ENCODE data around the gene PER3.

Gene PER3

GRCh38 chr1:7783826-7784491, at the start of gene PER3:
Gene PER3 (plus strand): TSS chr1:7784291. CDS start chr1:7784878, 587 bp downstream.
- peak; percentile 38 to 63 for DNase-seq

DNA sequence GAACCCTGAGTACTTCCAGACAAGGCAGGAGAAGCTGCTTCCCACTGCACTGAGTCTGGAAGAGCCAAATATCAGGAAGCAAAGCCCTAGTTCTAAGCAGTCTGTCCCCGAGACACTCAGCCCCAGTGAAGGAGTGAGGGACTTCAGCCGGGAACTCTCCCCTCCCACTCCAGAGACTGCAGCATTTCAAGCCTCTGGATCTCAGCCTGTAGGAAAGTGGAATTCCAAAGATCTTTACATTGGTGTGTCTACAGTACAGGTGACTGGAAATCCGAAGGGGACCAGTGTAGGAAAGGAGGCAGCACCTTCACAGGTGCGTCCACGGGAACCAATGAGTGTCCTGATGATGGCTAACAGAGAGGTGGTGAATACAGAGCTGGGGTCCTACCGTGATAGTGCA, 46.0 kb upstream of the PER3 start:
- DNase-seq, result no peak

- no peak for DNase-seq
Observed at GRCh38 chr1:7743346-7743745, 40.7 kb upstream of the PER3 start.

- DNase-seq, result no peak
Observed at GRCh38 chr1:7744882-7745281, 39.2 kb upstream of the PER3 start.

GRCh38 chr1:7745783-7746182, 38.3 kb upstream of the PER3 start:
- no peak for DNase-seq

DNA sequence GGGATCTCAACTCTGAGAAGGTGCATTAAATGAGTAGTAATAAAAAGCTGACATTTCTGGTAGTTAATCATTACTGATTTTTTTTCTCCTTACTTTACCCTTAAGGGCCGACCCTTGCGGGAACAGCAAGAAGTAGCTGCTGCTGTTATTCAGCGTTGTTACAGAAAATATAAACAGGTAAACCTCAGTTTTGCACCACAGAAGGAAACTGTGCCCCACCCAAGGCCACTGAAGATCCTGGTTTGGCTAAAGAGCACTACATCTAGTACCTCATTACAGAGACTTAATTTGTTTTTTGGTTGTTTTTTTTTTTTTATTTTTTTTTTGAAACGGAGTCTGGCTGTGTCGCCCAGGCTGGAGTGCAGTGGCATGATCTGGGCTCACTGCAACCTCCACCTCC, 36.5 kb upstream of the PER3 start:
- DNase-seq, result no peak

GRCh38 chr1:7749126-7749525, 35.0 kb upstream of the PER3 start:
- no peak for DNase-seq

GRCh38 chr1:7751174-7751573, 32.9 kb upstream of the PER3 start:
- no peak for DNase-seq

- peak in 1 of 2 donors; percentile 20 for DNase-seq
Observed at GRCh38 chr1:7752512-7753417, 31.3 kb upstream of the PER3 start.

GRCh38 chr1:7753641-7754040, 30.4 kb upstream of the PER3 start:
- DNase-seq, result no peak

DNA sequence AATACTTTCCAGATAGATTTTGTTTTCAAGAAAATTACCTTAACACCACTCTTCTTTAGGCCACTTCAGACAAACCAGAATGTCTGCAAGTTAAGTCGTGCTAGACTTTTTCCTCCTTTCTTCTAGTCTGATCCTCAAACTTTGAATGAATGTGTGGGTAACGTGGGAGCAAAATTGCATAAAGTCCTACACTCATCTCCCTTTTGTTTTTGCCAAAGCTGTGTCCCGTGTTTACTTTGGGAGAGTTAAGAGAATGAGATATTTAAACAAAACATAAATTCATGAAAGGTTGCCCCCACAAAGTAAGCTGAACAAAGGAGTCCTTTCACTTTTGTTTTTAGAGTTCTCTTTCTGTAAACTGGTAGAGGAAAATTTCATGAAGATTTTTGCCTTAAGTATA, 29.9 kb upstream of the PER3 start:
- DNase-seq, result no peak

- peak in 1 of 2 donors; percentile 8 for DNase-seq
Observed at GRCh38 chr1:7755448-7755847, 28.6 kb upstream of the PER3 start.

DNA sequence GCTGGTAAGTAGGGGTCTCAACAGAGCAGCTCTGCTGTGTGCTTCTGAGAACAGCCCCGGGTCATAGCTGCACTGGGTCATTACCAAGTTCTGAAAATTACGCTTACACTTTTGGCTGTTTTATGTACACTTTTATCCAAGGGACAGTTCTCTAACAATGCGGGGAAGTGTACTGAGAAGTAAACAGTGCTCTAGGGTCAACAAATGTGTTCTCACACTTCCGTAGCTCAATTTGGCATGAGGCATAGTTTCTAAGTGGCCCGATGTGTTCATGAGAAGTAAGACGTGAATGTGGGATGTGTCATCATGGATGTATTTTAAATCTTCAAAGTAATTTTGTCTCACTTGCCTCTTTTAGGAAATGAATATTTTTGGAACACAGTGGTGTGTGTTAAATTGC, 23.8 kb upstream of the PER3 start:
- no peak for DNase-seq

- DNase-seq, result no peak
Observed at GRCh38 chr1:7761103-7761502, 23.0 kb upstream of the PER3 start.

- no peak for DNase-seq
Observed at GRCh38 chr1:7767176-7767575, 16.9 kb upstream of the PER3 start.

- no peak for DNase-seq
Observed at GRCh38 chr1:7768583-7768982, 15.5 kb upstream of the PER3 start.

- DNase-seq, result no peak
Observed at GRCh38 chr1:7769673-7770412, 14.2 kb upstream of the PER3 start.

GRCh38 chr1:7770669-7770996, 13.5 kb upstream of the PER3 start:
- no peak for DNase-seq

- DNase-seq, result peak; percentile 45 to 93
Observed at GRCh38 chr1:7770997-7771822, 12.9 kb upstream of the PER3 start, which contains the start of gene VAMP3. Gene VAMP3 (plus strand): TSS chr1:7771296. CDS start chr1:7771384, 88 bp downstream.

GRCh38 chr1:7771823-7772299, 12.2 kb upstream of the PER3 start:
- DNase-seq, result no peak

DNA sequence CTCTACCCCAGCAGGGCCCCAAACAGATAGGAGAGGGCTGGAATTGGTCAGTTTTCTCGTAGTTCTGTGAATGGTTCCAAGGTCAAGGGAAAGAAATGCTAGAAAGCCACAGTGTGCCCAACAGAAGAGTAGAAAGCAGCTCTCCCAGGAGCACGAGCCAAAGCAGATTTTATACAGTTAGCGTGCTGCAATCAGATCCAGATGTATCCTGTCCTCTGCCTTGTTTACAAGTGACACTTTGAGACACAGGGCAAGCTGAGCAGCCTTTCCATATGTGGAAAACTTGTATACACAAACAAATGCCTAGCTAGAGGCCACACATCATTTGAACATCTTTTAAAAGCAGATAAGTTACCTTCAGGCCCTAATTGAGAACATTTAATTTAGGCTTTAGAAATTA, 6.5 kb upstream of the PER3 start:
- no peak for DNase-seq

DNA sequence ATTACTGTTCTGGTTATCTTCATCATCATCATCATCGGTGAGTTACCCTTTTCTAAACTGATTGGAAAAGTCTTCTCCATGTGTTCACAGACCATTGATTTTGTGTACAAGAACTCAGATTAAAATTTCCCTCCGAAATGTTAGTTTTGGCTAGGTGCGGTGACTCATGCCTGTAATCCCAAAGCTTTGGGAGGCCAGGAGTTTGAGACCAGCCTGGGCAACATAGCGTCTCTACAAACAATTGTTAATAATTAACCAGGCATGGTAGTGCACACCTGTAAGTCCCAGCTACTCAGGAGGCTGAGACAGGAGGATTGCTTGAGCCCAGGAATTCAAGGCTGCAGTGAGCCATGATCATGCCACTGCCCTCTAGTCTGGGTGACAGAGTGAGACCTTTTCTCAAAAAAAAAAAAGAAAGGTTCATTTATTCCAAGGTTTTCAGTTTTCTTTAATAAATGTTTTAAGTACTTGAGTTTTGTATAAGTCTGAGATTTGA, 5.9 kb upstream of the PER3 start:
- DNase-seq, result no peak

Measured in bone marrow (tissue), 2 donors.